HG03571 (cell line): ENCODE measurements around the gene IGSF8.

Source experiments
- ATAC-seq: cut with Tn5 transposase; IDR thresholded peaks from one replicate; pipeline ENCODE4 v1.9.1; 2021; ENCODE audit not compliant: unreplicated experiment

Gene IGSF8

DNA sequence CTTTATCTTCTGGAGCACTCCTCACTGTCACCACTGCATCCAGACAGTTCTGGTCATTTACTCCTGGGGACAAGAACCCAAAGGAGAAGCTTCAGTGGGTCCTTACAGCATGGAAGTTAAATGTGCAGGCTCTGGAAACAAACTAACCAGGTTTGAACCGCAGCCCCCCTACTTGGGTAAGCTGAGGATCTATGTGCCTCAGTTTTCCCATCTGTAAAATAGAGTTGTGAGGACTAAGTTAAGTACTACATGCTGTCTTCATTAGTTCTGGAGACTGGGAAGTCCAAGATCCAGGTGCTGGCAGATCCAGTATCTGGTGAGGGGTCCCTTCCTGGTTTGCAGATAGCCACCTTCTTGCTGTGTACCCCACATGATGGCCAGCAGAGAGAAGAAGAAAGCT is 9.1 kb upstream of the IGSF8 start:
- no peak for ATAC-seq

- ATAC-seq: no peak
Measured at GRCh38 chr1:160105155-160105554, 6.7 kb upstream of the IGSF8 start.

- no peak for ATAC-seq
Measured at GRCh38 chr1:160104486-160104885, 6.1 kb upstream of the IGSF8 start.

DNA sequence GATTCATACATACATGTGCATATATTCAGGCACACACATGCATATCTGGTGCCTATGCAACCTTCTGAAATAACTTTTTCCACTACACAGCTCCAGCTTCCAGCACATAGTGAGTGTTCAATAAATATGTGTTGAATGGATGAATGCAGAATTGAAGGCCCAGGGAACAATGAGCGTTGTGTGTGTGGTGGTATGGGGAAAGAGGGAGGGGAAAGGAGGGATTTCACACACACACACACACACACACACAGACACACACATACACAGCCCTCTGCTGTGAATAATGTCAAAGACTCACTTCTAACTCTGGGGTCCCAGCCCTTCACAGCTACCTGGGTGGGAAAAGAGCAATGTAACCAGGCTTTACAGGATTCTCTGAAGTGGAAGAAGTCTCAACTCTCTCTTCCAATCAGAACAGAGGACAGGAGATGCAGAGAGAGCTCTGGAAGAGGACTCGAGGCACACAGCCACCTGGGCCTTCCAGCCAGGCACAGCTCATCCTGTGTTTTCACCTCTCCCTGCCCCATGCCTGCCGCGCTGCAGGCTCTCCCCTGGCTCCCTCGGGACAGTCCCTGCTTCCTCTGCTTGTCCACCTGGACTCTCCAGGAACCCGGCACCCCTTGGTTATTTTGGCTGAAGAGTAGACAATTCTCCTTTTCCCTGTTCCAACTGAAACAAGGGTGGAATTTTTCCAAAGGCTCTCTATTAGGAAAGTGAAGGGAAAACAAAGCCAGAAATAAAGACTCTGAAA is 5.4 kb upstream of the IGSF8 start:
- no peak for ATAC-seq

GRCh38 chr1:160101717-160102522 is 3.5 kb upstream of the IGSF8 start:
- no peak for ATAC-seq

- ATAC-seq: no peak
Measured at GRCh38 chr1:160101037-160101716, 2.8 kb upstream of the IGSF8 start.

DNA sequence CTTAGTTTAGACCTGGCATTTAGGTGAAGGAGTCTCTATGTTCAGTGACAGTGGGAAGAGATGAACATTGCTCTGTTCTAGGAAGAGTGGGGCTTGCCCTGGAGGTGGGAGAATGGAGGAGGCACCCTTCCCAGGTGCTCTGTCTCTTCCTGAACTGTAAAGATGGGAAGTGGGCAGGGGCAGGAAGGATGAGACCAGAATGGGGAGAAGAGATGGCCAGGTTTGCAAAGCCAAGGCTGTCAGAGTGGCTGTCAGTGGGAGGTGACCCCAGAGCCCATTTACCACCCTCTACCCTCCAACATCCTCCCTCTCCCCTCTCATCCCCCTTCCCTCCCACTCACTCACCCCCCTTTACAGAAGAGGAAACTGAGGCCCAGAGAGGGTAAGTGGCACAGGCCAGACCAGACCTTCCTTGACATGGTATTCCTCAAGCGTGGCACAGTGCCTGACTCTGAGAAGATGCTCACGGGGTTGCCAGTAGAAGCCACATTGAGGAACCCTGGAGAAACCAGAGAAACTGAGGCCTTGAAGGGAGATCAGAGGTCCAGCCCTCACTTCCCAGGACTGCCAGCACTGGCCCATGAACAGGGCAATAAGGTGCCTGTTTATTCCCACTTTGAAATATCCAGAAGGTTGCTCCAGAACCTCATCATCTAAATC is 1.4 kb upstream of the IGSF8 start:
- ATAC-seq: no peak

DNA sequence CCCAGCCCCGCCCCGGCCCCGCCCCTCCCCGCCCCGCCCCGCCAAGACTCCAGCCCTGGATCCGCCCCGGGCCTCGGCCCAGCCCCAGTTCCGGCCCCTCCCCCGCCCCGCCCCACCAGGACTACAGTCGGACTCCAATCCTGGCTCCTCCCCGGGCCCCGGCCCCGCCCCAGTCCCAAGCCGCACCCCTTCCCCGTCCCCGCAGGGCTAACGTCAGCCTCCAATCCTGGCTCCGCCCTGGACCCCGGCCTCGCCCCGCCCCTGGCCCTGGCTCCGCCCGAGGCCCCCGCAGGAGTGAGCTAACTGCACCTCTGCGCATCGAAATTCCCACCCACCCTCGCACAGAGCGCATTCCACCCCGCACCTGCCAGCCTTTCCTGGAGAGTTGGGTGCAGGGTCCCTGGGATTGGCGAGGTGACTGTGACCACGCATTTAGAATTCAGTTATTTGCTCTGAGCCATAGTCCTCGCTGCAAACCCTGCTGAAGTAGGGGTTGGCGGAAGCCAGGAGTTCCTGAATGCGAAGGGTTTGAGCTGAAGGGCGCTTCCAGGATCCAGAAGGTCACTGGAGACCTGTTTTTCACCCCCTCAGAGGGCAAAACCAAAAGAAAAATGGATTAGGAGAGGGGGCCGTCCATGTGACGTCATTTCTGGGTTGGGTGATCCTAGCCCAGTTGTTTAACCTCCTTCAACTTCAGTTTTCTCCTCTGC is 588 bp upstream of the IGSF8 start:
- ATAC-seq: peak; percentile 86

GRCh38 chr1:160097151-160097910 is 1.1 kb downstream of the IGSF8 start:
- no peak for ATAC-seq

DNA sequence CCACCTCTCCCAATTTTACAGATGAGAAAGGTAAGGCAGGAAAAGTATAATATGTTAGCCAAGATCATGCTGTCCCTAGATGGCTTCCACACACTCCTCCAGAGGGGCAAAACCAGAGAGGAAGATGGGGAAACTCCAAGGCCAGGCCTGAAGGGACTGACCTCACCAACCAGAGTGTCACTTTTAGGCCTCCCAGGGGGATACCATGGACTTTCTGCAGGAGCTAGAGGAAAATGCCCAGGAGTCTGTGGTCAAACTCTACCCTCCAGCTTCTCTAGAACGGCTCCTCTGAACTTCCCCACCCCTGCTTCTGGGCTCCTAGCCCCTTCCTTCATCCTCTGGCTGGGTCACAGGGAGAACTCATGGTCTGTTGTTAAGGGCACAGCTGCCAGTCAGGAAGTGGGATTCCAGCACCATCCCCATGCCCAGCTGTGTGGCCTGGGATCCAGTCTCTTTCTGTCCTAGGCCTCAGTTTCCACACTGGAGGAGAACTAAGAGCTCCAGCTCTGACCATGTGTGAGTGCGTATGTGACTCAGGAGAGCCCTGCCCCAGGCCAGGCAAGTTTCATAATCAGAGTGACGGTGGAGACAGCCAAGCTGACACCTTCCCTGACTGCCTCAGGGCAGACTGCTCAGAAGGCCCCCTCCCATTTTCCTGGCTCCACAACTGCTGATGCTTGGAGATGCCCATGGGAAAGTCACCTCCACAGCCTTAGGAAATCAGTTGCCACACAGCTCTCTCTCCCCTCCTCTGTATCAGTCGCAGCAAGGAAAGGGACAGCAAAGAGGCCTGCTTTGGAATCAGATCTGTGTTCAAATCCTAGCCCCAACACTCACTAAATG is 1.9 kb downstream of the IGSF8 start:
- no peak for ATAC-seq

DNA sequence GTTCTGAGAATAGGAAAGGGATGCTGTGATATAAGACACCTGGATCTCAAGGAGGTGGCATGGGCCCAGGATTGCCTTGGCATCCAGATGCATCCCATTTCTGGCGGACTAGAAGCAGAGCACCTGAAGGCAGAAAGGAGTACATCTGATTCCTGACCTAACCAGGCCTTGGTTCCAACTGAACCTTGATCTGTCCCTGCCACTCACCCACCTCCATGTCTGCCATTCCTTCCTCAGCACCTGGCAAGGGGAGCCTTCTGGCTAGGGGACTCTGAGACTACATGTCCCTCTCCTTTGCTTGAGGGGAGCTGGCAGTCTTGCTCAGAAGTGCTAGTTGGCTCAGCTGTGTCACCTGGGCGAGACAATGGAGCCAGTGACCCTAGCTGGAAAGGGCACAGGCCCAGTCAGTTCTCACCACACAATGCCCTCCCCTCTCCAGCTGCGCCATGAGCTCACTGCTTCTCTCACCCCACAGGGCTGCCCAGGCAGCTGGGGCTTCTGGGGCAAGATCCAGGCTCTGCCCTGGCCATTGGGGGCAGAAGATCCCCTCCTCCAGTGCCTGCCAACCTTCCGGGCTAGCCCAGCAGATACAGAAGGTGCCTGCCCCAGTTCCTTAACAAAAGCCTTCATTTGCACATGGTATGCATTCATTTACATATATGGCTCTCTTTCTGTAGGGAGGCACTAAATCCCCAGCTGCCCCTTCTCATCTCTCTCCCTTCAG is 2.9 kb downstream of the IGSF8 start:
- no peak for ATAC-seq

DNA sequence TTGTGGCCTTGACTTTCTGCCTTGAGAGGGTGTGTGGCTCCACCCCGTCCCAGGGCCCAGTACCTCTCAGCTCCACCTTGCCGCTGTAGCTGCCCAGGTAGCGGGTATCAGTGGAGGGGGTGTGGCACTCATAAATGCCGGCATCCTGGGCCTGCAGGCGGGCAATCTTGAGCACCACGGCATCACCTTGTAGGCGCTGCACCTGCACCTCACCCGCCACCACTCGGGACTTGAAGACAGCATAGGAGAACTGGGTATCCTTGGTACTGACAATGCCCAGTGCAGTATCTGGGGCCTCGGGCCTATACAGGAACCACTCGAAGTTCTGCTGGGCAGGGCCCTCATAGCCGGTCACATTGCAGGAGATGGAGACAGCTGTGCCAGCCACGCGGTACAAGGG is 3.6 kb downstream of the IGSF8 start:
- ATAC-seq: no peak

GRCh38 chr1:160094291-160094625 is 4.2 kb downstream of the IGSF8 start:
- ATAC-seq: no peak

DNA sequence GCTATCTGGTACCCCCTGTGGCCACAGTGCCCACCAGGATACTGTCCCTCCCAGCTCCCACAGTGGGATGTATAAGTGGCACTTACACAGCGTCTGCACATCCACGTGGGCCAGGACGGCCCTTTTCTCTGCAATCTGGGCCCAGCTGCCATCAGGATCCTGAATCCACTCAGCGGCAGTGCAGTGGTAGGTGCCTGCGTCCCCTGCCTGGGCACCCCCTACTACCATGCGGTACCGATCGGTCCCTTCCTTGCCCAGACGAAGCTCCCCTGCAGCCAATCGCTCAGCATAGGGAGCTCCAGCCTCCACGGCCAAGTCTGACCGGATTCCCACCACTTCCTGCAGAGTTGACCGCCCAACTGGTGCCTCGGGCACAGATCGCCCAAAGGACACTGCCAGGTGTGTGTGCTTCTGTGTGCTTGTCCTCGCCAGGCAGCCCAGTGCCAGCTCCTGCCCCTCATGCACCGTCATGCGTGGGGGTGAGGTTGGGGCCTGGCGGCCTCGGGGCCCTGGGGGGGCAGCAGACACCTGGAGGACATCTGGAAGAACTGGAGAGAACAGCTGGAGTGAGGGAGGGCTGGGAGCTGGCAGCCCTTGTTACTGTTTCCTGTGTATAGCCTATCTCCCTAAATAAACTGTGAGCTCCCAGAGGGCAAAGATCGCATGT is 4.7 kb downstream of the IGSF8 start:
- no peak for ATAC-seq

- ATAC-seq: no peak
Measured at GRCh38 chr1:160093069-160093395, 5.4 kb downstream of the IGSF8 start.

DNA sequence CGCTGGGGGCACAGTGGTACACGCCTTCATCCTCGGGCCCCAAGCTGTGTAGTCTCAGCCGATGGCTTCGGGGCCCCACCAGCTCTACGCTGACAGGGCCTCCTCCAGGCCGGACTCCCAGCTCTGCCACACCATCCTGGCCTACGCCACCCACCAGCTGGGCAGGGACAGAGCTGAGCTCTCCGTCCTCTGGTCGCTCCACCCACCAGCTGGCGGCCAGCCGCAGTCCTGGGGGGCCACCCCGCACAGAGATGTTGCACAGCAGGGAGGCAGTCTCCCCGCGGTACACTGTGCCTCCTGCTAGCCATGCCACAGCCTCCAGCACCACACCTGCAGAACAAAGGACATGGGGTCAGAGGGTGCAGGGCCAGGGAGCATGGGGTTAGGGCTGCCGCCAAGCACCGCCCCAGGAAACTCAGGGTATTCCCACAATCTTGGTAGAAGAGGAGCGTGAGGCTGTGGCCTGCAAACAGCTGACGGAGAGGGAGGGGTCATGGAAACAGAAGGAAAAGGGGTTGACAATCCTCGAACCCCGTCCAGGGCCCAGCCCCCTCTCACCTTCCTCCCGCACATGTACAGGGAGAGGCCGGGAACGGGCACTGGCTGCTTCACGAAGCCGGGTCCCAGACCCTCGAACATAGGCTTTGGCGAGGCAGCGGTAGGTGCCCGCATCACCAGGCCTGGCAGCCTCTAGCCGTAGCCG is 5.9 kb downstream of the IGSF8 start:
- ATAC-seq: no peak

- ATAC-seq: no peak
Measured at GRCh38 chr1:160091666-160092223, 6.7 kb downstream of the IGSF8 start.
